K562 (cell line): ENCODE results near the gene CHD5. TPM values are rescaled to one million over a fixed set of nuclear protein-coding genes. Genes with fewer than 3 reads are reported as not detected.

Experiments used
- CBFA2T2 ChIP-seq: fragments of 450-650 bp; conservative IDR thresholded peaks from 2 replicates; pipeline ENCODE4 v1.6.1; 2017; ENCODE audit warnings: mild to moderate bottlenecking
- CBX5 ChIP-seq: IDR thresholded peaks from 2 replicates; pipeline ENCODE4 v1.6.1; 2014; ENCODE audit warnings: low read depth, borderline replicate concordance
- CEBPZ ChIP-seq: fragments of 150-350 bp; IDR thresholded peaks from 2 replicates; pipeline ENCODE4 v1.6.1; 2014; ENCODE audit warnings: low read depth, mild to moderate bottlenecking, low read length, borderline replicate concordance
- ELK3 ChIP-seq: fragments of 450-650 bp; formaldehyde crosslinking; IDR thresholded peaks from 2 replicates; pipeline ENCODE4 v1.4.0; 2020; ENCODE audit warnings: mild to moderate bottlenecking
- ESRRA ChIP-seq: fragments of 450-650 bp; IDR thresholded peaks from 2 replicates; pipeline ENCODE4 v1.6.1; 2014; ENCODE audit warnings: low read depth, mild to moderate bottlenecking, moderate library complexity, borderline replicate concordance
- EWSR1 ChIP-seq: fragments of 450-650 bp; IDR thresholded peaks from 2 replicates; pipeline ENCODE4 v1.6.1; 2018; ENCODE audit warnings: borderline replicate concordance, mild to moderate bottlenecking, low read depth, moderate library complexity; ENCODE audit not compliant: partially characterized antibody
- IRF2 ChIP-seq: sonication (generic); formaldehyde crosslinking; IDR thresholded peaks from 2 replicates; pipeline ENCODE4 v1.8.1; 2022; ENCODE audit warnings: mild to moderate bottlenecking, missing genetic modification reagents
- NFIC ChIP-seq: fragments of 450-650 bp; IDR thresholded peaks from 2 replicates; pipeline ENCODE4 v1.6.1; 2017; ENCODE audit warnings: mild to moderate bottlenecking, inconsistent platforms
- NONO ChIP-seq, 2 experiments: fragments of 200-400 bp in 1 of 2; fragments of 450-650 bp in 1 of 2; formaldehyde crosslinking in 1 of 2; IDR thresholded peaks; 2 replicates each; pipeline ENCODE4 v1.6.1; 2017; ENCODE audit warnings: low read depth in 2 of 2, mild to moderate bottlenecking in 2 of 2, moderate library complexity in 2 of 2, low read length in 1 of 2
- NR1H2 ChIP-seq: sonication (generic); formaldehyde crosslinking; IDR thresholded peaks from 2 replicates; pipeline ENCODE4 v1.4.0; 2020; ENCODE audit warnings: mild to moderate bottlenecking, missing genetic modification reagents
- OTX1 ChIP-seq: fragments of 450-650 bp; formaldehyde crosslinking; IDR thresholded peaks from 2 replicates; pipeline ENCODE4 v1.4.0; 2022; ENCODE audit warnings: mild to moderate bottlenecking
- RBM39 ChIP-seq: fragments of 200-400 bp; formaldehyde crosslinking; optimal IDR thresholded peaks from 2 replicates; pipeline ENCODE3; 2018; ENCODE audit warnings: low read depth, low read length
- SETDB1 ChIP-seq: IDR thresholded peaks from one replicate; pipeline ENCODE4 v1.6.1; 2012; ENCODE audit warnings: low read length, control low read depth, inconsistent platforms
- SMARCB1 ChIP-seq: IDR thresholded peaks from 2 replicates; pipeline ENCODE4 v1.6.1; 2011; ENCODE audit warnings: improper control_type of control experiment, low read depth; ENCODE audit not compliant: insufficient read length
- SREBF2 ChIP-seq: sonication (generic); formaldehyde crosslinking; IDR thresholded peaks from 2 replicates; pipeline ENCODE4 v1.4.0; 2020; ENCODE audit warnings: mild to moderate bottlenecking, missing genetic modification reagents
- TAF15 ChIP-seq: fragments of 200-400 bp; formaldehyde crosslinking; IDR thresholded peaks from 2 replicates; pipeline ENCODE4 v1.6.1; 2017; ENCODE audit warnings: mild to moderate bottlenecking, low read depth, low read length, moderate library complexity
- TBP ChIP-seq: optimal IDR thresholded peaks from 2 replicates; pipeline ENCODE3; 2011; ENCODE audit warnings: low read depth, low read length, improper control_type of control experiment
- TSC22D4 ChIP-seq: fragments of 450-650 bp; IDR thresholded peaks from 2 replicates; pipeline ENCODE4 v1.6.1; 2016; ENCODE audit warnings: missing genetic modification characterization, missing biosample characterization, control low read depth
- U2AF2 ChIP-seq: fragments of 200-400 bp; formaldehyde crosslinking; optimal IDR thresholded peaks from 2 replicates; pipeline ENCODE3; 2017; ENCODE audit warnings: low read depth, mild to moderate bottlenecking, low read length
- USF2 ChIP-seq: sonication (generic); formaldehyde crosslinking; IDR thresholded peaks from 2 replicates; pipeline ENCODE4 v1.5.0; 2020; ENCODE audit warnings: missing genetic modification reagents
- ZFP91 ChIP-seq: sonication (generic); formaldehyde crosslinking; IDR thresholded peaks from 2 replicates; pipeline ENCODE4 v1.8.0; 2022; ENCODE audit warnings: mild to moderate bottlenecking, missing genetic modification reagents
- ZFPM2 ChIP-seq: fragments of 250-450 bp; sonication (Bioruptor Pico); IDR thresholded peaks from 2 replicates; pipeline ENCODE4 v1.5.1; 2022; ENCODE audit warnings: mild to moderate bottlenecking
- ZNF174 ChIP-seq: fragments of 250-450 bp; sonication (Bioruptor Pico); IDR thresholded peaks from 2 replicates; pipeline ENCODE4 v1.4.0; 2020; ENCODE audit warnings: mild to moderate bottlenecking
- ZNF41 ChIP-seq: fragments of 250-450 bp; sonication (Bioruptor Pico); conservative IDR thresholded peaks from 2 replicates; pipeline ENCODE4 v1.4.0; 2020; ENCODE audit warnings: mild to moderate bottlenecking
- polyA plus RNA-seq, 8 experiments: library from polyadenylated mRNA; depleted of rRNA in 4 of 8; stranded (reverse) in 5 of 8; unstranded in 3 of 8; fragments of >200 nt; fragmentation: Nextera tagmentation in 2 of 8; fragmentation: Illumina TruSeq in 1 of 8; extraction: Ambion mirVana in 2 of 8; extraction: Trizol in 1 of 8; gene quantifications; 2 replicates each; pipeline versions ENCODE4 v1.2.1 to v1.2.3, GENCODE V29; 2011 to 2014; ENCODE audit warnings: inconsistent platforms in 1 of 8, missing spikeins in 1 of 8
- total RNA-seq, 7 experiments: library from RNA; depleted of rRNA in 6 of 7; stranded (reverse); fragments of >200 nt in 6 of 7; fragmentation: Illumina TruSeq in 2 of 7; extraction: Trizol in 2 of 7; gene quantifications; 2 replicates each; pipeline versions ENCODE4 v1.2.1 to v1.2.3, GENCODE V29; 2011 to 2021; ENCODE audit warnings: low replicate concordance in 1 of 7

Gene CHD5
- total and polyA plus RNA-seq, 9 of the 15 experiments (the other 6 are each of a cell fraction or from before 2014, with no cell fraction given), result 0.03 to 0.52 (median 0.11) TPM; not detected in 2

GRCh38 chr1:6198646-6199297 is 18.7 kb upstream of the CHD5 start (continued):
- TF ChIP-seq NFIC (no peak), TAF15 (no peak), ZFPM2 (no peak), ZNF174 (CRISPR knock-in tag) (no peak), ESRRA (no peak), CBFA2T2 (no peak), OTX1 (CRISPR knock-in tag) (no peak), NONO (IDR thresholded peaks at IDR 0.05; ENCODE audit: low read depth in 2 of 2, low read length in 1 of 2) (no peak), ZFP91 (CRISPR knock-in tag) (no peak), U2AF2 (no peak), ELK3 (CRISPR knock-in tag) (no peak), IRF2 (no peak), USF2 (CRISPR knock-in tag) (no peak), SETDB1 (no peak), CBX5 (no peak), TSC22D4 (tag) (no peak), TBP (peak; percentile 29), EWSR1 (no peak), NR1H2 (CRISPR knock-in tag) (0 out of 2 replicates have a peak, but pooled peaks have one; percentile 33), RBM39 (no peak), CEBPZ (no peak), SMARCB1 (no peak), ZNF41 (CRISPR knock-in tag) (no peak), SREBF2 (CRISPR knock-in tag) (no peak)
